ENCODE data around the gene DCPS.

DNA sequence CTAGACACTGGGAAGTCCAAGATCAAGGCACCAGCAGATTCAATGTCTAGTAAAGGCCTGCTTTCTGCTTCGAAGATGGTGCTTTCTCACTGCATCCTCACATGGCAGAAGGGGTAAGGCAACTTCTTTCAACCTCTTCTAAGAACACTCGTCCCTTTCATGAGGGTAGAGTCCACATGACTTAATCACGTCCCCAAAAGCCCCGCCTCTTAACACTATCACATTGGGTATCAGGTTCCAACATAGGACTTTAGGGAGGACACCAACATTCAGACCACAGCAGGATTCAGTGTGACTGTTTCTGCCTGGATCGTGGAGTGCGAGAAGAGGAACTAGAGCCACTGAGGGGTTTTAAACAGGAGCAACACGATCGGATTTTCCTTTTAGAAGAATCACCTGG lies 24.7 kb upstream of the DCPS start:
- TF ChIP-seq, protein P1, sequence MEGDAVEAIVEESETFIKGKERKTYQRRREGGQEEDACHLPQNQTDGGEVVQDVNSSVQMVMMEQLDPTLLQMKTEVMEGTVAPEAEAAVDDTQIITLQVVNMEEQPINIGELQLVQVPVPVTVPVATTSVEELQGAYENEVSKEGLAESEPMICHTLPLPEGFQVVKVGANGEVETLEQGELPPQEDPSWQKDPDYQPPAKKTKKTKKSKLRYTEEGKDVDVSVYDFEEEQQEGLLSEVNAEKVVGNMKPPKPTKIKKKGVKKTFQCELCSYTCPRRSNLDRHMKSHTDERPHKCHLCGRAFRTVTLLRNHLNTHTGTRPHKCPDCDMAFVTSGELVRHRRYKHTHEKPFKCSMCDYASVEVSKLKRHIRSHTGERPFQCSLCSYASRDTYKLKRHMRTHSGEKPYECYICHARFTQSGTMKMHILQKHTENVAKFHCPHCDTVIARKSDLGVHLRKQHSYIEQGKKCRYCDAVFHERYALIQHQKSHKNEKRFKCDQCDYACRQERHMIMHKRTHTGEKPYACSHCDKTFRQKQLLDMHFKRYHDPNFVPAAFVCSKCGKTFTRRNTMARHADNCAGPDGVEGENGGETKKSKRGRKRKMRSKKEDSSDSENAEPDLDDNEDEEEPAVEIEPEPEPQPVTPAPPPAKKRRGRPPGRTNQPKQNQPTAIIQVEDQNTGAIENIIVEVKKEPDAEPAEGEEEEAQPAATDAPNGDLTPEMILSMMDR (IDR thresholded peaks at IDR 0.05): no peak
- no peak for TF ChIP-seq POLR2A (IDR thresholded peaks at IDR 0.05)
